Cardiac atrium fibroblast (primary cell): ENCODE measurements around the gene POTEH. TPM values are rescaled to one million over a fixed set of nuclear protein-coding genes. Genes with fewer than 3 reads are reported as not detected.

Experiments
- total RNA-seq: library from RNA; depleted of rRNA; stranded (reverse); fragments of >200 nt; gene quantifications from 2 replicates; pipeline ENCODE4 v1.2.3, GENCODE V29; 2015

POTEH gene
- not detected in 2 replicates for total RNA-seq

DNA sequence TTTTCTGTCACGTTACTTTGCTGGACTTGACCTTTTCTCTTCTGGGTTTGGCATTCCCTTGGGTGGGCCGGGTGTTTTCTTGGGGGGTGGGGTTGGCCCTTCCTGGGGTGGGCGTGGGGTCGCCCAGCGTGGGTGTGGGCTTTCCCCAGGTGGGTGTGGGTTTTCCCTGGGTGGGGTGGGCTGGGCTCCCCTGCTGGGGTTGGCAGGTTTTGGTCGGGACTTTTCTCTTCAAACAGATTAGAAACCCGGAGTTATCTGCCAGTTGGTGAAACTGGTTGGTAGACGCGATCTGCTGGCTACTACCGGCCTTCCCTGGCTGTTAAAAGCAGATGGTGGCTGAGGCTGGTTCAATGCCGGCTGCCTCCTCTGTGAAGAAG, at the start of gene POTEH:
TSS of gene POTEH (plus strand) at position 278 of the 377 bp plus-strand sequence. CDS start at position 330, 52 bp downstream.

Other genes with a start within 250 kb of the POTEH start
- gene OR11H1, start 161.8 kb upstream of the POTEH start, total RNA-seq, result not detected in 2 replicates